ENCODE measurements around the gene TIMD4. TPM values are rescaled to one million over a fixed set of nuclear protein-coding genes. Genes with fewer than 3 reads are reported as not detected.

Gene TIMD4
- total and polyA plus RNA-seq, 9 of the 15 experiments (the other 6 are each of a cell fraction or from before 2014, with no cell fraction given), result not detected

- no peak overlapping the region for H3K27ac ChIP-seq (ENCODE audit: extremely low read depth, low read depth, low read length)
- H3K4me3 ChIP-seq, result no peak overlapping the region
- no peaks in the 10 kb centered on the region for H3K9me3 ChIP-seq (replicated peaks; ENCODE audit: control insufficient read depth, insufficient read depth, low read depth, low read length)
- H3K9ac ChIP-seq (ENCODE audit: insufficient read depth in 1 of 2, low read depth in 2 of 2, low read length in 2 of 2), result no peak overlapping the region
- WGBS (ENCODE audit: insufficient coverage, low coverage, missing lambda C conversion rate), result 3% methylated on average over 3 of the region's 3 CpGs
- TF ChIP-seq CTCF (IDR thresholded peaks at IDR 0.05 in 2 of 3, conservative IDR thresholded peaks at IDR 0.05 in 1 of 3; ENCODE audit: insufficient read depth in 2 of 3, low read depth in 1 of 3, low read length in 3 of 3) (no peak), POLR2AphosphoS5 (IDR thresholded peaks at IDR 0.05; ENCODE audit: control insufficient read depth, insufficient read depth, low read depth, low read length) (no peak)
- no TSS peak for BruUV-seq (replicated peaks)
- no peak for DNase-seq (ENCODE audit: extremely low read depth in 1 of 4, low spot score in 3 of 4)
- H3K36me3 ChIP-seq (ENCODE audit: control insufficient read depth, insufficient read depth, low read length), result no peaks in the 10 kb centered on the region
- intact Hi-C loops (cut with micrococcal nuclease) (no loop called here), in situ Hi-C loops (cut with MboI) (no loop called here)
- H2AFZ ChIP-seq (ENCODE audit: low read depth, low read length), result no peak overlapping the region
- no peak for FAIRE-seq
- ATAC-seq, result no peak
- no peak overlapping the region for H3K4me2 ChIP-seq (ENCODE audit: insufficient read depth, low read length)
- H4K20me1 ChIP-seq (replicated peaks; ENCODE audit: control insufficient read depth, insufficient read depth, low read length), result no peaks in the 10 kb centered on the region
- no peaks in the 10 kb centered on the region for H3K4me1 ChIP-seq (replicated peaks in 1 of 2; ENCODE audit: control insufficient read depth in 2 of 2, insufficient read depth in 2 of 2, low read length in 2 of 2)
- H3K79me2 ChIP-seq (ENCODE audit: control insufficient read depth, insufficient read depth, low read length), result no peaks in the 10 kb centered on the region
- H3K9me1 ChIP-seq (ENCODE audit: control insufficient read depth, insufficient read depth, low read length), result no peaks in the 10 kb centered on the region
- H3K27me3 ChIP-seq (ENCODE audit: control insufficient read depth in 2 of 2, insufficient read depth in 2 of 2, low read length in 2 of 2), result no peaks in the 10 kb centered on the region
- CTCF ChIA-PET (ENCODE audit: low intra/inter-chr PET ratio), result no interaction called here
- POLR2A ChIA-PET, result no interaction called here
Measured at GRCh38 chr5:156879665-156880285, 83.3 kb downstream of the TIMD4 start.

GRCh38 chr5:156871212-156871611 is 91.8 kb downstream of the TIMD4 start:
- no peak for FAIRE-seq
- 0% methylated on average over 1 of the region's 1 CpG for WGBS (ENCODE audit: insufficient coverage, low coverage, missing lambda C conversion rate)
- TF ChIP-seq ZNF511 (CRISPR knock-in tag; IDR thresholded peaks at IDR 0.05) (no peak), ZNF41 (CRISPR knock-in tag; conservative IDR thresholded peaks at IDR 0.05) (peak; percentile 96)
- intact Hi-C loops (cut with micrococcal nuclease) (no loop called here), in situ Hi-C loops (cut with MboI) (no loop called here)
- H4K20me1 ChIP-seq (replicated peaks; ENCODE audit: control insufficient read depth, insufficient read depth, low read length), result no peaks in the 10 kb centered on the region
- ATAC-seq, result no peak
- no peaks in the 10 kb centered on the region for H3K9me3 ChIP-seq (replicated peaks; ENCODE audit: control insufficient read depth, insufficient read depth, low read depth, low read length)
- CTCF ChIA-PET (ENCODE audit: low intra/inter-chr PET ratio), result no interaction called here
- no peaks in the 10 kb centered on the region for H3K79me2 ChIP-seq (ENCODE audit: control insufficient read depth, insufficient read depth, low read length)
- no TSS peak for BruUV-seq (replicated peaks)
- no peaks in the 10 kb centered on the region for H3K9me1 ChIP-seq (ENCODE audit: control insufficient read depth, insufficient read depth, low read length)
- POLR2A ChIA-PET, result no interaction called here
- no peak overlapping the region for H3K4me2 ChIP-seq (ENCODE audit: insufficient read depth, low read length)
- no peak overlapping the region for H3K9ac ChIP-seq (ENCODE audit: insufficient read depth in 1 of 2, low read depth in 2 of 2, low read length in 2 of 2)
- H3K4me1 ChIP-seq (replicated peaks in 1 of 2; ENCODE audit: control insufficient read depth in 2 of 2, insufficient read depth in 2 of 2, low read length in 2 of 2), result no peaks in the 10 kb centered on the region
- no peak overlapping the region for H3K27ac ChIP-seq (ENCODE audit: extremely low read depth, low read depth, low read length)
- no peak overlapping the region for H3K4me3 ChIP-seq
- H3K36me3 ChIP-seq (ENCODE audit: control insufficient read depth, insufficient read depth, low read length), result no peaks in the 10 kb centered on the region
- no peak for DNase-seq (ENCODE audit: extremely low read depth in 1 of 4, low spot score in 3 of 4)
- H2AFZ ChIP-seq (ENCODE audit: low read depth, low read length), result no peak overlapping the region
- no peaks in the 10 kb centered on the region for H3K27me3 ChIP-seq (ENCODE audit: control insufficient read depth in 2 of 2, insufficient read depth in 2 of 2, low read length in 2 of 2)
